HG03520 (cell line): ENCODE results near the gene CDC42EP4.

Experiments
- ATAC-seq: cut with Tn5 transposase; IDR thresholded peaks from one replicate; pipeline ENCODE4 v1.9.1; 2021; ENCODE audit warnings: mild to moderate bottlenecking, moderate library complexity; ENCODE audit not compliant: unreplicated experiment

CDC42EP4 gene

GRCh38 chr17:73261952-73262675, 49.7 kb downstream of the CDC42EP4 start:
- ATAC-seq: no peak

GRCh38 chr17:73261617-73261951, 50.2 kb downstream of the CDC42EP4 start, which contains the start of gene CPSF4L:
CPSF4L (minus strand) TSS chr17:73261880; CDS start chr17:73261818, 62 bp downstream.
- no peak for ATAC-seq

- ATAC-seq: no peak
These were observed 54.3 kb downstream of the CDC42EP4 start for GRCh38 chr17:73257516-73257915.

GRCh38 chr17:73256220-73256619, 55.6 kb downstream of the CDC42EP4 start:
- ATAC-seq: no peak

- no peak for ATAC-seq
These were observed 56.1 kb downstream of the CDC42EP4 start for GRCh38 chr17:73255671-73256181.

GRCh38 chr17:73251871-73252270, 59.9 kb downstream of the CDC42EP4 start:
- ATAC-seq: no peak

GRCh38 chr17:73250851-73251640, 60.8 kb downstream of the CDC42EP4 start:
- ATAC-seq: no peak

GRCh38 chr17:73249700-73250099, 62.1 kb downstream of the CDC42EP4 start:
- no peak for ATAC-seq

- no peak for ATAC-seq
These were observed 63.3 kb downstream of the CDC42EP4 start for GRCh38 chr17:73248532-73248931.

GRCh38 chr17:73247726-73248125, 64.1 kb downstream of the CDC42EP4 start:
- no peak for ATAC-seq

GRCh38 chr17:73240561-73240960, 71.2 kb downstream of the CDC42EP4 start:
- ATAC-seq: no peak

- no peak for ATAC-seq
These were observed 74.1 kb downstream of the CDC42EP4 start for GRCh38 chr17:73237714-73238113.

GRCh38 chr17:73234736-73235135, 77.1 kb downstream of the CDC42EP4 start:
- ATAC-seq: no peak
